Gastroesophageal sphincter (tissue), 3 donors: ENCODE measurements around the gene TCF7L1.

Experiments used
- POLR2AphosphoS5 ChIP-seq: sonication (generic); formaldehyde crosslinking; IDR thresholded peaks from one replicate; pipeline ENCODE4 v1.6.1; 2017; ENCODE audit warnings: antibody characterized with exemption
- TF ChIP-seq, protein P1 (sequence below), 4 experiments: fragments of 200-600 bp in 2 of 4; fragments of 450-650 bp in 2 of 4; sonication (generic) in 1 of 4; IDR thresholded peaks; one replicate each; pipeline ENCODE4 v1.5.1; 2017 to 2019; ENCODE audit warnings: antibody characterized with exemption in 4 of 4, mild to moderate bottlenecking in 2 of 4, moderate library complexity in 2 of 4

DNA sequence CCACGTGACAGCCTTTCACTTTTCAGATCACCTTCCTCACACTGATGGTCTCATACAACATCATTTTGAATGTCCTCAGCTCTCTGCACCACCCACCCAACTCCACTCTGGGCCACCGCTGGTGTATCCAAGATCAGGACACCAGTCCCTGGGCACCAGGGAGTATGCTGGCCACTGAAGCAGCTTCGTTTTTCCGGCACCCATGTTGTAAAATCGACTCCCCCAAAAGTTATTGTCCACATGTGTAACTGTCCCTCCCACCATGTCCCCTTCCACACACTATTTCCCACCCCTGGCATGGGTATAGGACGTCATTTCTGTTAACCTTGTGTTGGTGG is 98.2 kb downstream of the TCF7L1 start:
- TF ChIP-seq, protein P1, sequence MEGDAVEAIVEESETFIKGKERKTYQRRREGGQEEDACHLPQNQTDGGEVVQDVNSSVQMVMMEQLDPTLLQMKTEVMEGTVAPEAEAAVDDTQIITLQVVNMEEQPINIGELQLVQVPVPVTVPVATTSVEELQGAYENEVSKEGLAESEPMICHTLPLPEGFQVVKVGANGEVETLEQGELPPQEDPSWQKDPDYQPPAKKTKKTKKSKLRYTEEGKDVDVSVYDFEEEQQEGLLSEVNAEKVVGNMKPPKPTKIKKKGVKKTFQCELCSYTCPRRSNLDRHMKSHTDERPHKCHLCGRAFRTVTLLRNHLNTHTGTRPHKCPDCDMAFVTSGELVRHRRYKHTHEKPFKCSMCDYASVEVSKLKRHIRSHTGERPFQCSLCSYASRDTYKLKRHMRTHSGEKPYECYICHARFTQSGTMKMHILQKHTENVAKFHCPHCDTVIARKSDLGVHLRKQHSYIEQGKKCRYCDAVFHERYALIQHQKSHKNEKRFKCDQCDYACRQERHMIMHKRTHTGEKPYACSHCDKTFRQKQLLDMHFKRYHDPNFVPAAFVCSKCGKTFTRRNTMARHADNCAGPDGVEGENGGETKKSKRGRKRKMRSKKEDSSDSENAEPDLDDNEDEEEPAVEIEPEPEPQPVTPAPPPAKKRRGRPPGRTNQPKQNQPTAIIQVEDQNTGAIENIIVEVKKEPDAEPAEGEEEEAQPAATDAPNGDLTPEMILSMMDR (IDR thresholded peaks at IDR 0.05): no peak
- no peak for TF ChIP-seq POLR2AphosphoS5
